ENCODE data around the gene DIS3L2. TPM values are rescaled to one million over a fixed set of nuclear protein-coding genes. Genes with fewer than 3 reads are reported as not detected.
"Not testable (repeated sequence)": the region's sequence is repeated elsewhere in the genome, so short reads cannot be mapped to it uniquely, and the experiment has no call there.

Gene DIS3L2
- polyA plus RNA-seq, 4 donors = 28.8 to 47.2 (median 36.4) TPM

DNA sequence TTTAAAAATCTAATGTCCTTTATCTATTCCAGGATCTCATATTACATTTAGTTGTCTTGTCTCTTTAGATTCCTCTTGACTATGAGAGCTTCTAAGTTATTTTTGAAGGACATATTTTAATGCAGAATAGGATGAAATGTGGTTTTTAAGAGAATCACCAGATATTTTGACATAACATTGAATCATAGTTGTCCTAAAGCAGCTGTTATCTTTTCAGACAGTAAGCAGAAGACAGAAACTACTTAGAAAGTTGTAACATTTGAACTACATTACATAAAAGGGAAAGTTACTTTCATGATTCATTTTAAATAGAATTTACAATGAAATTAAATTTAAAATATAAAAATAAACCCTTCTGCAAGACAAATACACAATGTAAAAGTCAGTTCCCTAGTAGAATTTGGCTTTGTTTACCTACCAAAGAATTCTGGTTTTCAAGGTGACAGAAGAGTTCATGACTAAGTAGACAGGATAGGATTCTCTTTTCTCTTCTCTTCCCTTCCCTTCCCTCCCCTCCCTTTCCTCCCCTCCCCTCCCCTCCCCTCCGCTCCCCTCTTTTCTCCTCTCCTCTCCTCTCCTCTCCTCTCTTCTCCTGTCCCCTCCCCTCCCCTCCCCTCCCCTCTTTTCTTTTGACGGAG lies 186.0 kb downstream of the DIS3L2 start:
- no peak for DNase-seq (ENCODE audit: low read depth in 4 of 4, low spot score in 2 of 4)

DNA sequence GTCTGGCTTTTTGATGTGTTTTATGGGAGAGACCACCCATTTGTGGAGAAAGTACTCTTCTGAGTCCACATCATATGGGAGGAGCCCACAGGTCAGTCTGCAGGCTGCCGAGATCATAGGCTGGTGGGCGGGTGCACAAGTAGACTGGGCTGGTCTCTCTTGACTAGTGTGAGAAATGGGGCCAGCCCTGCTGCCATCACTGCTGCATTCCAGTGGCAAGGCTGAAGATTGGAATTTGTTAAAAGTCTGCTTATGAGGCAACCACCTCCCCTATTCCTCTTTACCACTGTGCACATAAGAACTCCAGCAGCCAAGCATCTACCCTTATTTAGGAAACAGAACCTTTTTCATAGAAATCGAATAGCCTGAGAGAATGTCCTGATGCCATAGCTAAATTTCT lies 200.7 kb downstream of the DIS3L2 start:
- no peak for DNase-seq (ENCODE audit: low read depth in 4 of 4, low spot score in 2 of 4)

DNA sequence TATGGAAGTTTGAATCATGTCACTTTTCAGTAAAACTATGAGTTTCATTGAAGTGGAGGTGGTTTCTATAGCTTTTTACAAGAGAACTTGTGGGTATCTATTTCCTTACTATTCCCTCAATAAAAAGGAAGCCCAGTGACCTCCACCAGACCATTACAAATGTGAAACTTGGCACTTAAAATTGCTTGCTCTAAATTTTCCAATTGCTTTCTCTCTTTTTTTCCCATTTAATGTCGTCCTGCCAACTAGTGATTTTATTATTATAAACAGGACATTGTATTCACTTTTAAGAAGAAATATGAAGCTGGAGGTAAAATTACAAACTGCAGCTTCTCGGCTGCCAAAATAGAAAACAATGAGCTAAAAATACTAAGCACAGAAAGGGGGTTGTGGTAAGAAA lies 208.9 kb downstream of the DIS3L2 start:
- no peak for DNase-seq (ENCODE audit: low read depth in 4 of 4, low spot score in 2 of 4)

DNA sequence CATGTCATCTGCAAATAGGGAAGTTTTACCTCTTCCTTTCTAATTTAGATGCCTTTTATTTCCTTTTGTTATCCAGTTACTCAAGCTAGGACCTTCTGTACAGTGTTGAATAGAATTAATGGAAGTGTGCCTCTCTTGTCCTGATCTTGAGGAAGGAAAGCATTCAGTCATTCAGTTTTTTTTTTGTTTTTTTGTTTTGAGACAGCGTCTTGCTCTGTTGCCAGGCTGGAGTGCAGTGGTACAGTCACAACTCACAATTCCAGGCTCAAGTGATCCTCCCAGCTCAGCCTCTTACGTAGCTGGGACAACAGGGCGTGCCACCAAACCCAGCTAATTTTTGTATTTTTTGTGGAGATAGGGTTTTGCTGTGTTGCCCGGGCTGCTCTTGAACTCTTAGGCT lies 213.1 kb downstream of the DIS3L2 start:
- no peak for DNase-seq (ENCODE audit: low read depth in 4 of 4, low spot score in 2 of 4)

DNA sequence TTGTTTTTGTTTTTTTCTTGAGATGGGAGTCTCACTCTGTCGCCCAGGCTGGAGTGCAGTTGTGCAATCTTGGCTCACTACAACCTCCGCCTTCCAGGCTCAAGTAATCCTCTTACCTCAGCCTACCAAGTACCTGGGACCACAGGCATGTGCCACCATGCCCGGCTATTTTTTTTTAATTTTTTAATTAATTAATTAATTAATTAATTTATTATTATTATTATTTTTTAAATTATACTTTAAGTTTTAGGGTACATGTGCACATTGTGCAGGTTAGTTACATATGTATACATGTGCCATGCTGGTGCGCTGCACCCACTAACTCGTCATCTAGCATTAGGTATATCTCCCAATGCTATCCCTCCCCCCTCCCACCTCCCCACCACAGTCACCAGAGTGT lies 215.1 kb downstream of the DIS3L2 start:
- not testable (repeated sequence) for DNase-seq (ENCODE audit: low read depth in 4 of 4, low spot score in 2 of 4)

DNA sequence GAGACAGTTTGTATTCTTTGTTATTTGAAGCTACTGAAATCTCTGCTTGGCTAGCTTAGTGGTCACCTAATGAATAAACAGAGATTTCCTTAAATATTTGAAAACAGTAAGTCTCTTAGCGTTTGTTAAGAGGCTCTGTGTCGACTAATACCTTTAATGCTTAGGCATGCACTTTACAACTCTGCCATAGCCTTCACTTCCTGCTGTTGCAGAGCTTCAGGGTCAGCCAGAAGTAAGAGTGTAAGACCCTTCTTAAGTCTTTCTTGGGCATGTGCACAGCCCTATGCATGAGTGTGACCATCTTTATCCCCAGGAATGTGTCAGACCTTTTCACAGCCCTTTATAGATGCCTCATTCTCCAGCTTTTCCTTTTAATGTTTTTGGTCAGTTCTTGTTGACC lies 221.8 kb downstream of the DIS3L2 start:
- DNase-seq (ENCODE audit: low read depth in 4 of 4, low spot score in 2 of 4) = no peak

DNA sequence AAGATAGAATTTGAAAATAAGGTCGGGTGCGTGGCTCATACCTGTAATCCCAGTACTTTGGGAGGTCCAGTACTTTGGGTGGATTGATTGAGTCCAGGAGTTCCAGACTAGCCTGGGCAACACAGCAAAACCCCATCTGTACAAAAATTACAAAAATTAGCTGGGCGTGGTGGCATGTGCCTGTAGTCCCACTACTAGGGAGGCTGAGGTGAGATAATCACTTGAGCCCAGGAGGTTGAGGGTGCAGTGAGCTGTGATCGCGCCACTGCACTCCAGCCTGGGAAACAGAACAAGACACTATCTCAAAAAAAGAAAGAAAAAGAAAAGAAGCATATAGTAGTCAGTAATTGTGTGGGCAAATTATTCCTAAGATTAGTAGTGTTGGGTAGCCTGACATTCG lies 222.8 kb downstream of the DIS3L2 start:
- DNase-seq (ENCODE audit: low read depth in 4 of 4, low spot score in 2 of 4) = no peak

DNA sequence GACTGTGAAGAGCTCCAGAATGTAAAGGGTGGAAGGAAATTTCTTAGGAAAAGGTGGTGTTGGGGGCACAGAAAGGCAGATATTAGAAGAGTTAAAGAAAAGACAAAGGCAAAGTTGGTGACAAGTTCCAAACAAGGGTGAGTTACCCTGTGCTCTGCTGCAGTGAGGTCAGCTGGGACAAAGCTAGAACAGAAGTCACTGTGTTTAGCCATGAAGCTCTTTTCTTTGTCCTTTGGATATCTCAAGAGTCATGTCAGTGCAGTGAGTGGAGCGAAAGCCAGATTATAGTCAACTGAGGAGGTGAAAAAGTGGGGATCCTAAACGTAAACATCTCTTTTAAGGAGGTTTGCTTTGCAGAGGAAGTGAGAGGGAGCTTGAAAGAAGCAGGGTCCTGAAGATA lies 229.3 kb downstream of the DIS3L2 start:
- DNase-seq (ENCODE audit: low read depth in 4 of 4, low spot score in 2 of 4) = no peak

DNA sequence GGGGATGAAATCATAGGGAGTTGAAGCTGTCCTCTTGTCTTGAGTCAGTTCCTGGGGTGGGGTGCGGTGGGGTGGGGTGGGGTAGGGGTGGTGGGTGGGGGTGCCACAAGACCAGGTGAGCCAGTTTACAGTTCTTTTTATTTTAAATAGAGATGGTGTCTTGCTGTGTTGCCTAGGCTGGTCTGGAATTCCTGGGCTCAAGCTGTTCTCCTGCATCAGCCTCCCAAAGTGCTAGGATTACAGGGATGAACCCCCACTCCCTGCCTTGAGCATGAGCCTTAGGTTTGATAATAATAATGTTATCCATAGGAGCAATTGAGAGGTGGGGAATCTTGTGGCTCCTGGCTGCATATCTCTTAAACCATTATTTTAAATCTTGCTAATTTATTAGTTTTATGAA lies 234.0 kb downstream of the DIS3L2 start:
- no peak for DNase-seq (ENCODE audit: low read depth in 4 of 4, low spot score in 2 of 4)

DNA sequence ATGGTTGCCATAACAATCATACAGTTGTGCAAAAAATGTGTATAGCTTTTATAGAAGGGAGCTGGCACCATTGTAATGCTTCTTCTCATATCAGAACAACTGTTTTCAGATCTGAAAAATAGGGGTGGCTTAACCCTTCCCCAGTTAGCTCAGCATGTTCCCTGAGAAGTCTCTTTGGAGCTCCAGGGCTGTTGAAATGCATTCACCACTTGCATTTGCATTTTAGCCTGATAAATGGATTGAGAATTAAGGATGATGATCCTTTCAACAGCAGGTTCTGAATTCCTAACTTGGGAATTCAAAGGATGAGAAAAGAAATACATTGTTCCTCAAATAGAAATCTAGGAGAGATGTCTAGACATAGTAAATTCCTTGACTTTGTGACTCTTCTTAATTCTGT lies 235.3 kb downstream of the DIS3L2 start:
- DNase-seq (ENCODE audit: low read depth in 4 of 4, low spot score in 2 of 4) = no peak

DNA sequence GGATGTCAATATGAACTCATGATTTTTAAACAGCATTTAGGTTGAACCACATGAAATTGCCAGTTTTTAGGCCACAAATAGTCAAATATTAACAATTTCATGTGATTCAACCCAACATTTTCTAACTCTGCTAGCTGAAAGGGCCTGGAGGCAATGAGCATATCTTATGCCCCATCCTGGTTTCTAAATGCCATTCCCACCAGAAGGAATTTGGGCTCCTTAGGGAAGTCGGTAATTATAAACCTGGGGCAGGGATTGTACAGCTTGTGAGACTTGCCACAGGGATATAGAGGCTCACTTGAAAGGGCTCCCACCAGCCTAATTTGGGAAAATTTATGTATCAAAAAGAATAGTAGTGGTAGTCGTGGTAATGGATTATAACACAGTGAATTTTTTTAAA lies 238.7 kb downstream of the DIS3L2 start:
- DNase-seq (ENCODE audit: low read depth in 4 of 4, low spot score in 2 of 4) = no peak

DNA sequence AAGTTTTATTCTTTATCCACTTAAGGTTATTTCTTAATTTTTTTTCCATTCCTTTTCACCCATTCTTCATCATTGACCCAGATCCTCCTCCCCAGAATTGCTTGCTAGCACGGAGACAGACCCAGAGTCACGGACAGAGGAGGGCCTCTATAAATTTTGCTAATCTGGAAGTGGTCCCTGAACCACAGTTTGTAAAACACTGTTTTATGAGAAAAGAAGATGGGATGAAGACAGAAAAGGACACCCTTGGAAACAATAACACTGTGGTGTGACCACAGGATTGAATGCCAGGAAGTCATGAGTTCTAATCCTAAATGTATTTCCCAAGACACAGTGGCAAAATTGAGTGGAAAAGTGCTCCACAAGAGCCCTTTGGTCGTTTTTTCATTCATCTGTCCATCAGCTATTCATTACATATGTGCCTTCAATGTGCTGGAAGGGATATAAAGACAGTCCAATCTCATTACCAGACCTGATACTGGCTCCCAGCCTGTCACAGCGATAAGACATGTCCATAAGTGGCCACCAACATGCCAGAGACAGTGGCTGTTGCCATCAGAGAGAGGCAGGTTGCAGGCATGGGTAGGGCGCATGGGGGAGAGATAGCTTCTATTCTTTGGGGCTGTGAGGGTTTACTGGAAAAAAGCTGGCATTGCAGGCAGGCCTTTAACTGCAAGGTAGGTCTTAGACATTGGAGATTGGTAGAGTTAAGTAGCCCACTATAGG lies 241.8 kb downstream of the DIS3L2 start:
- no peak for DNase-seq (ENCODE audit: low read depth in 4 of 4, low spot score in 2 of 4)

DNA sequence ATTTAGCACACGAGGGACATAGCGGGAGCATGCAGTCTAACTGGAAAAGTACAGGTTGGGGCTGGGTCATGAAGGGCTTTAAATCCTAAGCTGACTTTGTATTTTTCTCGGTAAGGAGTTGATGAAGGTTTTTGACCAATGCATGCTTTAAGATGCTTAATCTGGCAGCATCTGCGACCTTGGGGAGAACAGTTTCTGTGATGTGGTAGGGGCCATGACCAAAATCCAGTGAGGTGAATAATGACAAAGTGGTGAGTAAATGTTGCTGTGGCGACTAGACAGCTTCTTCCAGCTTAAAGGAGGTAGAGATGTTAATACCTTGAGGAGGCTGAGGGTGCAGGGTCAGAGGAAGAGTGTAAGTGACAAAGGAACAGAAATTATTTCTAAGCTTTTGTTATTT lies 242.4 kb downstream of the DIS3L2 start:
- no peak for DNase-seq (ENCODE audit: low read depth in 4 of 4, low spot score in 2 of 4)

DNA sequence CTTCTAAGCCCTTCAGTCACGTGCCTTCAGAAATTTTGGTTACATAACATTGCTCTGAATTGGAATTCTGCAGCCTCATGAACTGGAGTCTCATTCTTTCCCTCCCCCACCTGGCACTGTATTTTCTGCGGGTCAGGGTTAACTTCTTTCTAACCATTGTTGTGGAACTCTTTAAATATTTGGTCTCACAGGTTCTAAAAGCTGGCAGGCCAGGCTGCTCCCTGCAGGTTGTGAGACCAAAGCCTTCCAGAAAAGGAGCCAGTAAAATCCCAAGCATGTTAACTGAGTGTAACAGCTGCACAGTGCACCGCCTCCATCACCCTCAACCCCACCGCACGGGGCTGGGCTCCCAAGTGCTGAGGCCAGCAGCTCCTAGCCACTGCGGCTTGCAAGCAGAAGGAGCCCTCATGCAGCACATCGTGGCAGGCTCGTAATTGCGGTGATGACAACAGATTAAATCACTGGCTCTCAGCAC lies 243.0 kb downstream of the DIS3L2 start:
- peak in 3 of 4 donors; percentile 5 to 38 (median 13) for DNase-seq (ENCODE audit: low read depth in 4 of 4, low spot score in 2 of 4)

DNA sequence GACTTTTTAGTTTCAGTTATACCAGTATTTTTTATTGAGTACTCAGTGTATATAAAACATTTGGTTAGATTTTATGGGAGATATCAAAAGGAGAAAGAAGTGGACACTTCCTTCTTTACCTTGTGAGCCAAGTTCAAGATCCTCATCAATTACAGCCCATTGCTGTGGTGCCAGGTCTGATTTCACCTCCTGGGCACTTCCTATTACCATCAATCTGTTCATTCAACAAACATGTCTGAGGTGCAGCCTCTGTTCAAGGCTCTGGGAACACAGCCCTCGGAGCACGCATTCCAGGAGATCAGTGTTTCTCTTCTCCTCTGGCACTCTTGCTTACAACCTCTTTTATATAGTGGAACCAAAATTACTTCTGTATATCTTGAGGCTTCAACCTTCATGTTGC lies 245.7 kb downstream of the DIS3L2 start:
- no peak for DNase-seq (ENCODE audit: low read depth in 4 of 4, low spot score in 2 of 4)

DNA sequence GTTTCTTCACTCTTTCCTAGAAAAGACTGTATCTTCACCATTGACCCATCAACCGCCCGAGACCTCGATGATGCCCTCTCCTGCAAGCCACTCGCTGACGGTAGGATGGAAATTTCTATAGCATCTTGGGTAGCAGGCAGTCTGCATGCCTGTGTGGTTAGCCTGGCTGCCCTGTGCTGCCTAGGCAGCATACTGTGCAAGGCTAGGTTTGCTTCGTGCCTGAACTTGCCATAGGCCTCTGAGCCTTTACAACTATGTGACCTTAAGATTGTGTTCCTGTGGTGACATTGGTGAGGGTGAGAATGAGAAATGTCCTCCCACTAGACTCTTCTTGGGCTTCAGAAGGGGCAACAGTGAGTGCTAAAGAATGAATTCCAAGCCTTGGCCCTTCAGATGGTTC lies 248.8 kb downstream of the DIS3L2 start:
- DNase-seq (ENCODE audit: low read depth in 4 of 4, low spot score in 2 of 4) = no peak

DNA sequence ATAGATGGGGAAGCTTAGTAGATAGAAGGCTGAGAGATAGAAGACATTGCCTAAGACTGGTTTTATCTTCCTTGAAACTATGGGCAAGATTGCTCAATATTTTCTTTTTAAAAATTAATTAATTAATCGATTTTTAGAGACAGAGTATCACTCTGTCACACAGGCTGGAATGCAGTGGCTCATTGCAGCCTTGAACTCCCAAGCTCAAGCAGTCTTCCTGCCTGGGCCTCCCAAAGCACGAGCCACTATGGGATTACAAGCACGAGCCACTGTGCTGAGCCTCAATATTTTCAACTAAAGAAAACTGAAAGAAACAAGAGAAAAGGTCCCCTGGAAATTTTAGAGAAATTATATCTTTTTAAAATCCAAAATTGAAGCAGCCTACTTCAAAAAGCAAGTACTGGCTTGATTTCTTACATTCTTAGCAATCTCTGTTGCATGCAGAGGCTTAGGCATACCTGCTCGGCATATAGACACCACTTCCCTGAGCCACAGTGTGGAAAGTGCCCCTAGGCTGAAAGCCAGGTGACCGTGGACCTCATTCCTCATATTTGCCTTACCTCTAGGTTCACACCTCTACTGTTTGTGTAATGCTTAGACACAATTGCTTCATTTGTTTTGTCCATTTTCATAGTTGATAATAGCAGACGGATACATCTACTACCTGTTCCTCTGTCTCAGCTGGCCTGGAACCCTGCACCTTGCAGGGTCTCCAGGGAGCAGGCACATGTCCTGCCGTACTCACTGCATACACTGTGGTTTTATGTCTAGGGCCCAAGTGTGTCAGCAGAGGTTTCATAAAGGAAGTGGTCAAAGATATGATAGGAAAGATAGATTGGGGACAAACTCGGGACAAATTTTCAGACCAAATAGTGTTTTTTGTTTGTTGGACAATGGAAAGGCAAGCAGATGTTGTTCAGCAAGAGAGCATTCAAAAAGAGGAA lies 250.5 kb downstream of the DIS3L2 start:
- no peak for DNase-seq (ENCODE audit: low read depth in 4 of 4, low spot score in 2 of 4)

DNA sequence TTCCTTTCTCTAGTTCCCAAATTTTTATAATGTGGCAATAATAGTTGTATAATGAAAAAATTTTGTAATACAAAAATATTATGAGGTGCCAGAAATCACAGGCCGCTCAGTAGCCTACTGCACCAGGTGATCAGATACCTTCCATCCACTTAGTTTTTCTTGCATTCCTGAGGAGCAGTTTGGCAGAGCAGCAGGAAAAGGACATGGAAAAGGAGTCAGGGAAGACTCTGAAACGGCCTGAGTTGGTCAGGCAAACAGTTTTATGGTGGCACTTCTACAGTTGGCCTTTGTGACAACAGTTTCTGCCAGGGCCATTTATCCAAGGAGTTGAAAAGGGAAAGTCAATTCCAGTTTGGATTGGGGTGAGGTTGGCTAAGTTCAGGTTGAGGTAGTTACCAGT lies 251.7 kb downstream of the DIS3L2 start:
- DNase-seq (ENCODE audit: low read depth in 4 of 4, low spot score in 2 of 4) = no peak

DNA sequence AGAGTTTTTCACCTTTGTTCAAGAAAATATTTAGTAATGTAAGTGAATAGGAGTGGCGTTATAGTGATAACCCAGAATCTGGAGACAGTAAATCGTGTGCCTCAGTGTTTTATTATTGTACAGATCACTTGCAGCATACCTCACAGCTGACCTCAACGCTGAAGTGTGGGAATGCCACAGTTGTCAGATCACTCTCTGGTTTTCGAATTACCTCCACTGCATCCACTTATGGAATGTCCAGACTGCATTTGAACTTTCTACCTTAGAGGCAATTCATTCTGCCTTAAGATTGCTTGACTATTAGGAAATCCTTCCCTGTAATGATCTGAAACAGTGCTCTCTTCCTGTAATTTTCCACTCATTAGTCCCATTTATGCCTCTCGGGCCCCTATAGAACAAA lies 252.5 kb downstream of the DIS3L2 start:
- no peak for DNase-seq (ENCODE audit: low read depth in 4 of 4, low spot score in 2 of 4)

DNA sequence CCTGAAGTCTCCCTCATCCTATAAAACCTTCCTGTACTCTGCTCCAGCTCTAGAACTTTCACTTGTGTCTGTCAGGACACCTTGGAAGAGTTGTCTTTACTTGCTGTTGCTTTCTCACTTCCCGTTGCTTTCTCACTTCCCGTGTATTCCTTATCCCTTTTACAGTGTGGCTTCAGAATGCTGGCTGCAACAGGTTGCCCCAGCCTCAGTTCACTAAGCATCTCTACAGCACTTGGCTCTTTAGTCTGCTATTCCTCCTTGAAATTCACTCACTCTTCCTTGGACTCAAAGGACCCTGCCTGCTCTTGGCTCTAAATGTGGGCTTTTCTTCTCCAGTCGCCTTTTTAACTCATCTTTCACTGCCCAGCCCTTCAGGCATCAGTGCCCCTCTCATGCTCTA lies 254.5 kb downstream of the DIS3L2 start:
- no peak for DNase-seq (ENCODE audit: low read depth in 4 of 4, low spot score in 2 of 4)

DNA sequence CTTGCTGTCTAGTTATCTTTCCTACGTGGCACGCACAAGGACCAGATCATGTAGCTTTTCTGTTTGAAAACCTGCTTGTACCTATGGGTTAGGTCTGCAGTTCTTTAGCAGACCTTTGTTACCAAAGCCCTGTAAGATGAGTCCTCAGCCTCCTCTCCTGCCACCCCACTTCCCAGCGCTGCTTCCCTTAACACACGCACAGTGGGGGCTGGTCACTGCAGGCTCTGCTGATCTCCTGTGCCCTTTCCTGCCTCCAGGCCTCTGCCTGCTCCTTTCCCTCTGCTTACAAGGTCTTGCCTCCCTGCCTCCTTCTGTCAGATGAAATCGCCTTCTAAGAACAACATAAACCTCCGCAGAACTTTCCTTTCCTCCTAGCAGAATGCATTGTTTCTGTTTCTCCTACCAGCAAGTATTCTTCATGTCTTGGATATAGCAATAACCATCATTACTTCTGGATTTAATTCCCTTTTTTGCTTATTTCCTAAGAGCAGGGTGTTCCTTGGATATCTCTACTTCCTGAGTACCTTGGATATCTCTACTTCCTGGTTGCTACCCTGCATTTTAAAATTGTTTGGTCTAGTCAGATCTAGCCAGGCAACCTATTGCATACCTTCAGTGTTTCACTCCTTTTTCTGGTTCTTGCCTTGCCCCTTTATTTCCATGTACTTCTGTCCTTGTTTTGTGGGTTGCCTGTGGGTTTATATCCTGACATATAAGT lies 257.4 kb downstream of the DIS3L2 start:
- no peak for DNase-seq (ENCODE audit: low read depth in 4 of 4, low spot score in 2 of 4)
